HG03103 (cell line): ENCODE measurements around the gene GABARAP.
"Not testable (repeated sequence)": the region's sequence is repeated elsewhere in the genome, so short reads cannot be mapped to it uniquely, and the experiment has no call there.

Experiments used
- ATAC-seq: cut with Tn5 transposase; IDR thresholded peaks from one replicate; pipeline ENCODE4 v1.9.1; 2021; ENCODE audit warnings: low read depth; ENCODE audit not compliant: unreplicated experiment

GABARAP gene

DNA sequence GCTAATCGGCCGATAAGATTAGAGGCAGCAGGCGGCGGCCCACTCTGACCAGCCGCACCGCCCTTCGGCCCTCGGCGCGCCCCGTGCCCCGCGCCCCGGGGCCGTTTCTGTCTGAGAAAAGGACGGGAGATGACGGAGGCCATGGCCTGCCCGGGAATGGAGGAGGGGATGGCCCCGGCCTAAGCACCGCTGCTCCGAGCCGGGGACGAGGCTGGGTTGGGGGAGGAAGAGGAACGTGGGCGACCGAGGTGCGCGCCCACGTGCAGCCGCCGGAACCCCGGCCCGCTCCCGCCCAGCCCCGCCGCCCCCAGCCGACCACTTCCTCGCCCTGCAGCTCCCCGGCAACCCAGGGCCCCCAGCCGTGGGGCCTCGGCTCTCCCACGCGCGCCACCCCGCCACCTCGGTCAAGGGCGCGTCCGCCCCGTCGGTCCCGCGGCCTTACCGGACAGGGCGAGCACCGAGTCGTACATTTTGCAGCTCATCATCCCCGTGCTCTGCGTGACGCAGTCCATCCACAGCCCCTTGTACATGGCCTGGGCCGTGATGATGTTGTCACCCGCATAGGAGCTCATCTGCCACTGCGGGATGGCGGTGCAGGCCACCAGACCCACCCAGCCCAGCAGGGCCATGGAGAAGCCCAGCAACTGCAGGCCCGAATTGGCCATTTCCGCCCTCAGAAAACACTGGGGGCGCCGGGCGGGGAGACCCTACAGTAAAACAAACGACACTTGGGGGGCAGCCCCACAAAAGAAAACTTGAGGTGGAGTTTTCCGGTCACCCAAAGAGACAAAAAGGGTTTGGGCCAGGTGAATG, 19.3 kb upstream of the GABARAP start:
- ATAC-seq = no peak

DNA sequence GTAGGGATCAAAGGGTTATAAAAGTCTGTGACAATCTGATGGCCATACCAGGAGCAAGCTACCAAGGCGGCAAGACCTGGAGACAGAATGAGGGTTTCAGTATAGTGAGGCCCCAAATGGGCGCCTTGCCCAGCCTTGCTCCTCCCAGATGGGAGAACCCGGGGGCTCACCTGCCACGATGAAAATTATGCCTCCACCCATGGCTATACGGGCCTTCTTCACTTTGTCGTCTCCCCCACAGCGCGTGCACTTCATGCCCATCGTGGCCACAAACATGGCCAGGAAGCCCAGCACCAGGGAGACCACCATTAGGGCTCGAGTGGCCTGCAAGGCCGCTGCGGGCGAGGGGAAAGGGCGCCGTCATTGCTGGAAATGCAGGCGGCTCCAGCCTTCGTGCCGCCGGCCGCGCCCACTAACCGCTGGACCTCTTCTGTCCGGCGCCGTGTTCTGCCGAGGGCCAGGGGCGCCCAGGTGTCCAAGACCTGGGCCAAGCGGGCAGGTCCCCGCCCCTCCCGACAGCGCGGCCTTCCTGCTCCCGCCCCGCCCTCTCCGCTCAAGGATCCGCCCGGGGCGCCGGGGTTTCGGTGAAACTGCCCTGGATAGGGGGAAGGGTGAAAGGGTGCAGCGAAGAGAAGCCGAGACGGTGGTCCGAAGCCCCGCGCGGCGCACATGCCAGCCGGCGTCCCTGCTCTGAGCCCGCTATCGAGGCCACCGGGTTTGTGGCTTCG, 18.6 kb upstream of the GABARAP start:
- ATAC-seq = no peak

DNA sequence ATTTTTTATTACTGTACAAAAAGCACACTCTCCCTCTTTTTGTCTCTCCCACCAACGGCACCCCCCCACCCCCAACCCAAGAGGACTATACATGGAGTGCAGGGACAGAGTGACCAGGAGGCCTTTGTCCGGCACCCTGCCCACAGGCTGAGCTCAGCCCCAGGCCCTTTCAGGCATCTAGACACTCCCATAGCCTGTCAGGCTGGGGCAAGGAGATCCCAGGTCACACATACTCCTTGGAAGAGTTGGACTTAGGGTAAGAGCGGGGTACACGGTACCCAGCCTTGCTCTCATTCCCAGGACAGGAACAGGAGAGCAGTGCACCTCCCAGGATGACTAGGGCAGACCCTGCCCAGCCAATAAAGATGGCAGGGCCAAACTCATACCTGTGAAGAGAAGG, 17.9 kb upstream of the GABARAP start:
- no peak for ATAC-seq

GRCh38 chr17:7259555-7259889, 17.3 kb upstream of the GABARAP start:
- ATAC-seq = no peak

DNA sequence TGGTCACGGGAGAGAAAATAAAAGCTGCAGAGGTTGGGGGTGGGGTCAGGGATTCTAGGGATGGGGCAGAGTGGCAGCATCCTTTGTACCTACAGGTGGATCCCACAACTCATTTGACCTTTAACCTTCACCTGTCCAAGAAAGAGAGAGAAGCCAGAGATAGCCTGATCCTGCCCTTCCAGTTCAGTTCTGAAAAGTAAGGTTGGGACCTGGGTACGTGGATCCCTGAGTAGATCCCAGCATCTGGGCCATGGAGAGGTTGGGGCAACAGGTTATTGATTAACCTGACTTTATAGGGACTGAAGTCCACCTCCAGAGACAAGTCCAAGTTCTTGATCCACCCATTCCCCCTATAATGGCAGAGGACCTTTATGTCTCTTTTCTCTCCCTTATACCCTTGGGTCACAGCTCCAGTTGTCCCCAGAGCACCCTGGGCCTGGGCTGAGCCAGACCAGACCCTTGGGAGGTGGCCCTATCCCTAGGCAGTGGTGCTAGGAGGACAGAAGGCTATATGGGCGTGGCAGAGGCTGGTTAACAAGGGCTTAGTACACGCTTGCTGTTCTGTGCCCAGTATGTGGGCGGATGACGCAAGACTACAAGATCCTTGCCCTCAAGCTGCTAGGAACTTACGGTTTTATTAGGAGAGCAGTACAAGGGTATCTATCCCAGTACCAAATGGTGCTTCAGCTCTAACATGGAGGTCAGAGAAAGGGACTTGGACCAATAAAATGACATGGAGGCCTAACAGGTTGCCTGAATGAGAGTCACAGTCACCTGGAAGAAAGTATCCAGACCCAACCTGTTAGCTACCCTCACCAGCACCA, 16.7 kb upstream of the GABARAP start:
- no peak for ATAC-seq

DNA sequence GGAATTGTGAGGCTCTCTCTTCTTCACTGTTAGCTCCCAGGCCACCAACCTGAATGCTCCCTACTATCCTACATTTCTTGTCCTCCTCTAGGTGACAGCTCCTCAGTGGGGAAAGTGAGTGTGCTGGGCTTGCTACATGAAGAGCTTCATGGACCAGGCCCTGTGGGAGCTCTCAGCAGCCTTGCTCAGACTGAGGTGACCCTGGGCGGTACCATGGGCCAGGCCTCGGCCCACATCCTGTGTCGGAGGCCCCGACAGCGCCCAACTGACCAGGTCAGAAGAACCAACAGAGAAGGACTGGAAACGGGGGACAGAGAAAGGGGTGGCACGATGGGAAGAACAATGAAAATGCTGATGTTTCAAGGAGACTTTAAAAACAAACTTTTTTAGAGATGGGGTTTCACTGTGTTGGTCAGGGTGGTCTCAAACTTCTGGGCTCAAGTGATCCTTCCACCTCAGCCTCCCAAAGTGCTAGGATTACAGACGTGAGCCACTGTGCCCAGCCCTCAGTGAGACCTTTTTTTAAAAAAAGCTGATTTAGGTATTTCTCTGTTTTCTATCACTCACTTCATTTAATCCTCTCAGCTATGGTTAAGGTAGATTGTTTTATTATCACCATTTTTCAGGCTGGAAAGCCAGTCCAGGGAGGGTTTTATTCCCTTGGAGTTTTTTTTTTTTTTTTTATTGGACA, 14.7 kb upstream of the GABARAP start:
- no peak for ATAC-seq

DNA sequence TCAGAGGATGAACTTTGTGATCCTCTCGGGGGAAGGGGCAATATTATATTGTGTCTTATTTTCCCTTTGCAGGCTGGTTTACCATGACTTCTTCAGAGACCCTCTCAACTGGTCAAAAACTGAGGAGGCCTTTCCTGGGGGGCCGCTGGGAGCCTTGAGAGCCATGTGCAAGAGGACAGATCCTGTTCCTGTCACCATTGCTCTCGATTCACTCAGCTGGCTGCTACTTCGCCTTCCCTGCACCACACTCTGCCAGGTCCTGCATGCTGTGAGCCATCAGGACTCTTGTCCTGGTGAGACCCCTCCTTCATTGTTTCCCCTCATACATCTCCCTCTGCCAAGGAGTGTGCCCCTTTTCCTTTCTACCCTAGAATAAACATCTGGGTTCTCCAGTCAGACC, 12.3 kb upstream of the GABARAP start:
- ATAC-seq = no peak

GRCh38 chr17:7253082-7253481, 10.8 kb upstream of the GABARAP start:
- ATAC-seq = no peak

DNA sequence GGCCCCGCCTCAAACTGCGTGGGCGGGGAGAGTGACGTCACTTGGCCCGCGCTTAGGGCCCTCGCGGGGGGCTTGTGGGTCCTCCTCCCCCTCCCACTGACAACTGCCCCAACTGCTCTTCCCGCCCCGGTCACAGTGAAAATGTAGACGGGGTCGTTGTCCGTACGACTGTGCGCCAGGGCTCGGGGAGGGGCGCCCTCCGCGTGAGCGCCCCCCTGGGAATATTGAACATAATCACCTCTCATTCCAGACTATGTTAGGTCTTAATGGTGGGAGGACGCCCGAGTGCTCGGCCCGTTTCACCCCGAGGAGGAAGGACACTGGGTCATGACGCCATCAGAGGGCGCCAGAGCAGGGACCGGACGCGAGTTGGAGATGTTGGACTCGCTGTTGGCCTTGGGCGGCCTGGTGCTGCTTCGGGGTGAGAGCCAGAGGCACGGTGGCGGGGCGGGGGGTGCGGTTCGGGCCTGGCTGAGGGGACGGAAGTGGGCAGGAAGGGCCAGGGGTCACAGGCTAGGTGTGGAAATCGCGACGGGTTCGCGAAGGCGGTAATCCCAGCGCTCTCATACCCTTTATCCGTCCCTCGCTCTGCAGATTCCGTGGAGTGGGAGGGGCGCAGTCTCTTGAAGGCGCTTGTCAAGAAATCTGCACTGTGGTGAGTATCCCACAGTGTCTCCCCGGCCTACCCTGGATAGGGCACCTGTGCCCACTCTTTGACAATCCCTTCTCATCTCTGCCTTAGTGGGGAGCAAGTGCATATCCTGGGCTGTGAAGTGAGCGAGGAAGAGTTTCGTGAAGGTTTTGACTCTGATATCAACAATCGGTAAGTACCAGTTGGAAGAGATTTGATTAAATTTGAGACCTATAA, 10.2 kb upstream of the GABARAP start, which contains the start of gene ELP5:
TSS of gene ELP5 (plus strand) at position 40 of the 868 bp plus-strand sequence. CDS start at position 376, 336 bp downstream.
- peak; percentile 31 for ATAC-seq

GRCh38 chr17:7251661-7252175, 9.5 kb upstream of the GABARAP start, which contains the start of gene CTDNEP1:
TSS of gene CTDNEP1 (minus strand) at chr17:7251734. CDS start at chr17:7251296, 438 bp downstream.
- ATAC-seq = peak; percentile 78

DNA sequence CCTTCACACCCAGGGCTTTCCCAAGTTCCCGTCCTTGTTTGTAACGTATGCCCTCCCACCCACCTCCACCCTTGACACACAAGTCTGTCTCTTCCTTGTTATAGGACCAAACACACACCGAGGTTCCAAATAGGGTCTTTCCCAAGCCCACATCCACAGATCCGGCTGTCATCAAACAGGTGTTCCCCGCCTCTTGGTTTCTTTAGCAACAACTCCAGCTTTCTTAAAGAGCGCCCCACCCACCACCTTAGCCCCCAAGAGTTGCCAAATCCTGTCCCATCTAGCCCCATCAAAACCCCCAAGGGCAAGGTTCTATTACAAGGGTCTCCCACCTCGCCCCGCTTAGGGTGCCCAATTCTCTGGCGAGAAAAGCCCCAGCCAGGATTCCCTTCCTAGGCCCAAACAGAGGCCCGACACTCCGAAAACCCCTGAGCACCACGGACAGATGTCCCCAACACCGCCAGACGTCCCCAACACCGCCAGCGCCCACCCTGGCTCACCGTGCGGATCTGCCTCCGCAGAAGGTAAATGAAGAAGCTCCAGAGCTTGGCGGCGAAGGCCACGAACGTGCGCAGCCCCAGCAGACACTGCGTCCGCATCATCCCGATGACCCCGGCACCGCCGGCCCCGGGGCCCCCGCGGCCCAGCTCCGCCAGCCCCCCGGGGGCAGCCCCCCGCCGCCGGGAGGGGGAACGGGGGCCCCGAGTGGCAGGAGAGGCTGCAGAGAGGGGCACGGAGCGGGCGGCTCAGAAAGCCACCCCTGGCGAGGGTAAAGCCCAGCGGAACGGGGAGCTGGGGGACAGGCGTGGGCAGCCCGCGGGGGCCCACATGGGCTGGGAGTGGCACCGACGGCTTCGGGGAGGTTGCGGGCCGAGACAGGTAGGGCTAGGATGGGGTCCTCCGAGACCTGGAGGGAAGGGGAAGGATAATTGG, 8.7 kb upstream of the GABARAP start:
- ATAC-seq = no peak

GRCh38 chr17:7249830-7250229, 7.6 kb upstream of the GABARAP start:
- no peak for ATAC-seq

GRCh38 chr17:7249214-7249613, 7.0 kb upstream of the GABARAP start:
- ATAC-seq = no peak

DNA sequence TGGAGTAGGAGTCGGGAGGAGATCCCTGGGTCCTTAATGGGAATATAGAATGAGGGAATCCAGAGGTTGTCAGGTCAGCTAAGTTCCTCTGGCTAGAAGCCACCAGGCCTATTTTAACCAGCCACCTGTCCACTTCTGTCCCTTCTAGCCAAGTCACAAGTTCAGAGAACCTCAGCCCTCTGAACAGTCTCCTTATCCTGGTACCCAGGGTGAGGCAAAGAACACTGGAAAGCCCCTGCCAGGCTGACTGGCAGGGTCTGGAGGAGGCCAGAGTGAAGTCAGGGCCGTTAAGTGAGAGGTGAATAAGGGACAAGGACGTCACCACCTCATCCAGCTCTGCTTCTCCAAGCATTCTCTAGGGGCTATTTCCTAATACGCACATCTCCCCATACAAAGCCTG, 6.5 kb upstream of the GABARAP start:
- no peak for ATAC-seq

DNA sequence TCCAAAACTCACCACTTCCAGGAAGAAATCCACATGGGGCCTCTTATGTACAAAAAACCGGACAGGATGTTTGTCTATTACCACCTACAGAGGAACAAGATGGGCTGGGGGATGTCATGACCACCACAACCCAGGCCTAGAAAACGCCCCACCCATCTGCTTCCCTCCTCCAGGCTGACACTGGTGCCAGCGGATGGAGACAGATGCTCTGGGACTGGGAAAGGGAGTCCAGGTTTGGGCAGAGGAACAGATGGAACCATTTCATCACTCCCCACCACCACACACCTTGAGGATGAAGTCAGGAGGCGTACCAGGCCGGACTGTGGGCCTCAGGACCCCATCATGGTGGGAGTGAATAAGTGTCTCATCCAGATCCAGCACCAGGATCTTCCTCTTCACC, 4.5 kb upstream of the GABARAP start:
- no peak for ATAC-seq

- not testable (repeated sequence) for ATAC-seq
Observed at GRCh38 chr17:7243838-7244237, 1.6 kb upstream of the GABARAP start.

DNA sequence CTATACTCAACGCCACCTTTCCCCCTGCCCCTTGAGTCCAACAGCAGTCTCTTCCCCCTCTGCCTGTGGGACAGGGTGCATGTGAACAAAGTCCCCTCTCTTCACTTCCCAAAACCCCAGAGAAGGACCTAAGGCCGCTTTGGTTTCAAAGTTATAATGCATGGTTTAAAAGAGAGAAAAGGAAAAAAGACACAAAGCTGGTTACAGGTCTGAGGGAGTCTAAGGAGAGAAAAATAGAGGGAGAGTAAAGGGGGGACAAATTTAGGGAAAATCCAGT, 1.1 kb upstream of the GABARAP start:
- ATAC-seq = no peak

- ATAC-seq = no peak
Observed at GRCh38 chr17:7242717-7243452, 636 bp upstream of the GABARAP start.
